Right lobe of liver (tissue), 4 donors: ENCODE results near the gene BRD3OS.

ENCODE experiments used
- POLR2A ChIP-seq: fragments of 450-650 bp; IDR thresholded peaks from one replicate; pipeline ENCODE4 v1.6.1; 2017; ENCODE audit warnings: antibody characterized with exemption, mild to moderate bottlenecking
- TF ChIP-seq, protein P1 (sequence below), 4 donors: fragments of 200-600 bp in 3 of 4; fragments of 450-650 bp in 1 of 4; IDR thresholded peaks; one replicate each; pipeline versions ENCODE4 v1.5.1 to v1.8.0; 2016 to 2022; ENCODE audit warnings: antibody characterized with exemption in 4 of 4, mild to moderate bottlenecking in 2 of 4
- donor health status: DM: no; HTN: no; CAD: no.
- donor health status: DM: no; HTN: no; CAD: no.
- donor health status: DM: no; HTN: yes; CAD: no.

DNA sequence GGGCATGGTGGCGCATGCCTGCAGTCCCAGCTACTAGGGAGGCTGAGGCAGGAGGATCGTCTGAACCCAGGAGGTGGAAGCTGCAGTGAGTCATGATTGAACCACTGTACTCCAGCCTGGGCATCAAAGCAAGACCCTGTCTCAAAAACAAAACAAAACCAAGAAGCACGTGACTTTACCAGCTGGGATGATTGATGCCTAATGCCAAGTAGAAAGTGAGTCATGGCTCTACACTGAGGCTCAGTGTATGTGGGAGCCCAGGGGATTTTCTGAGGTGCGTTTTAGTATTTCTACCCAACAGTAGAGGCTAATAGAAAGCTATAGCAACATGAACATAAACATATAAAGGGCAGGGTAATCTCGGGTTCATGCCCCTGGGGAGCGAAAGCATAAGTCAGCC, 13.9 kb upstream of the BRD3OS start:
- TF ChIP-seq, protein P1, sequence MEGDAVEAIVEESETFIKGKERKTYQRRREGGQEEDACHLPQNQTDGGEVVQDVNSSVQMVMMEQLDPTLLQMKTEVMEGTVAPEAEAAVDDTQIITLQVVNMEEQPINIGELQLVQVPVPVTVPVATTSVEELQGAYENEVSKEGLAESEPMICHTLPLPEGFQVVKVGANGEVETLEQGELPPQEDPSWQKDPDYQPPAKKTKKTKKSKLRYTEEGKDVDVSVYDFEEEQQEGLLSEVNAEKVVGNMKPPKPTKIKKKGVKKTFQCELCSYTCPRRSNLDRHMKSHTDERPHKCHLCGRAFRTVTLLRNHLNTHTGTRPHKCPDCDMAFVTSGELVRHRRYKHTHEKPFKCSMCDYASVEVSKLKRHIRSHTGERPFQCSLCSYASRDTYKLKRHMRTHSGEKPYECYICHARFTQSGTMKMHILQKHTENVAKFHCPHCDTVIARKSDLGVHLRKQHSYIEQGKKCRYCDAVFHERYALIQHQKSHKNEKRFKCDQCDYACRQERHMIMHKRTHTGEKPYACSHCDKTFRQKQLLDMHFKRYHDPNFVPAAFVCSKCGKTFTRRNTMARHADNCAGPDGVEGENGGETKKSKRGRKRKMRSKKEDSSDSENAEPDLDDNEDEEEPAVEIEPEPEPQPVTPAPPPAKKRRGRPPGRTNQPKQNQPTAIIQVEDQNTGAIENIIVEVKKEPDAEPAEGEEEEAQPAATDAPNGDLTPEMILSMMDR (IDR thresholded peaks at IDR 0.05): no peak
- TF ChIP-seq POLR2A: no peak
